Activated B cell treated with CpG ODN at 0.5 μM for 24 hours (primary cell): Measurements from ENCODE around the gene CYB5B. TPM values are rescaled to one million over a fixed set of nuclear protein-coding genes. Genes with fewer than 3 reads are reported as not detected.
"Not testable (repeated sequence)": the region's sequence is repeated elsewhere in the genome, so short reads cannot be mapped to it uniquely, and the experiment has no call there.

Experiments used
- ATAC-seq: fragments of 200-7000 bp; cut with Tn5 transposase; one replicate; pipeline ENCODE4 v1.10.0; 2021; ENCODE audit warnings: low read depth, mild to moderate bottlenecking, moderate library complexity
- CTCF ChIA-PET: fragments of 350-600 bp; sonication (Branson Sonifier 250); formaldehyde crosslinking; loops from one replicate; lab custom pipeline; 2021; ENCODE audit warnings: antibody characterized with exemption; lab: Charles Lee
- POLR2A ChIA-PET: fragments of 350-600 bp; sonication (Branson Sonifier 250); formaldehyde crosslinking; loops from one replicate; lab custom pipeline; 2021; ENCODE audit warnings: antibody characterized with exemption; lab: Charles Lee
- DNase-seq: peaks from one replicate; pipeline ENCODE4 v3.0.0; 2022
- H3K27ac Mint-ChIP-seq: one replicate; pipeline ENCODE4 v1.8.0; 2020; ENCODE audit warnings: mixed read lengths
- H3K27me3 Mint-ChIP-seq: one replicate; pipeline ENCODE4 v1.8.0; 2021; ENCODE audit warnings: mixed read lengths
- H3K36me3 Mint-ChIP-seq: one replicate; pipeline ENCODE4 v1.8.0; 2021; ENCODE audit warnings: low read depth, mixed read lengths
- H3K4me1 Mint-ChIP-seq: one replicate; pipeline ENCODE4 v1.8.0; 2021; ENCODE audit warnings: mixed read lengths
- H3K4me3 Mint-ChIP-seq: one replicate; pipeline ENCODE4 v1.8.0; 2020; ENCODE audit warnings: mild to moderate bottlenecking, mixed read lengths
- H3K9me3 Mint-ChIP-seq: one replicate; pipeline ENCODE4 v1.8.0; 2020; ENCODE audit warnings: mixed read lengths
- intact Hi-C: fragments of 100-400 bp; cut with micrococcal nuclease; formaldehyde crosslinking; loops from one replicate; pipeline ENCODE4 v1.15.1; 2024
- total RNA-seq: library from RNA; stranded (reverse); gene quantifications from 2 replicates; pipeline ENCODE4 v1.2.3, GENCODE V29; 2022
- TF ChIP-seq, protein P1 (sequence below): fragments of 200-600 bp; IDR thresholded peaks from one replicate; pipeline ENCODE4 v1.8.0; 2022; ENCODE audit warnings: antibody characterized with exemption, mild to moderate bottlenecking

CYB5B gene
- total RNA-seq, 1 donor from 2014 or later: 115 TPM

DNA sequence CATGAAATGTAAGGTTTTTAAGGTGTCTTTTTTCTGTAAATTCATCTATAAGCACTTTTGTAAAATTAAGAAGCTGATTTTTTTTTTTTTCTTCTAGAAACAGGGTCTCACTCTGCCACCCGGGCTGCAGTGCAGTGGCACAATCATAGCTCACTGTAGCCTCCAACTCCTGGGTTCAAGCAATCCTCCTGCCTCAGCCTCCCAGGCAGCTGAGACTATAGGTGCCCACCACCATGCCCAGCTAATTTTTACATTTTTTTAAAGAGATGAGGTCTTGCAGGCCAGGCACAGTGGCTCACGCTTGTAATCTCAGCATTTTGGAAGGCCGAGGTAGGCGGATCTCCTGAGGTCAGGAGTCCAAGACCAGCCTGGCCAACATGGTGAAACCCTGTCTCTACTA lies 4.5 kb upstream of the CYB5B start:
- no peak overlapping the region for H3K4me3 Mint-ChIP-seq
- no peak overlapping the region for H3K27ac Mint-ChIP-seq
- TF ChIP-seq, protein P1, sequence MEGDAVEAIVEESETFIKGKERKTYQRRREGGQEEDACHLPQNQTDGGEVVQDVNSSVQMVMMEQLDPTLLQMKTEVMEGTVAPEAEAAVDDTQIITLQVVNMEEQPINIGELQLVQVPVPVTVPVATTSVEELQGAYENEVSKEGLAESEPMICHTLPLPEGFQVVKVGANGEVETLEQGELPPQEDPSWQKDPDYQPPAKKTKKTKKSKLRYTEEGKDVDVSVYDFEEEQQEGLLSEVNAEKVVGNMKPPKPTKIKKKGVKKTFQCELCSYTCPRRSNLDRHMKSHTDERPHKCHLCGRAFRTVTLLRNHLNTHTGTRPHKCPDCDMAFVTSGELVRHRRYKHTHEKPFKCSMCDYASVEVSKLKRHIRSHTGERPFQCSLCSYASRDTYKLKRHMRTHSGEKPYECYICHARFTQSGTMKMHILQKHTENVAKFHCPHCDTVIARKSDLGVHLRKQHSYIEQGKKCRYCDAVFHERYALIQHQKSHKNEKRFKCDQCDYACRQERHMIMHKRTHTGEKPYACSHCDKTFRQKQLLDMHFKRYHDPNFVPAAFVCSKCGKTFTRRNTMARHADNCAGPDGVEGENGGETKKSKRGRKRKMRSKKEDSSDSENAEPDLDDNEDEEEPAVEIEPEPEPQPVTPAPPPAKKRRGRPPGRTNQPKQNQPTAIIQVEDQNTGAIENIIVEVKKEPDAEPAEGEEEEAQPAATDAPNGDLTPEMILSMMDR: no peak
- H3K9me3 Mint-ChIP-seq: no peaks in the 10 kb centered on the region
- DNase-seq: no peak
- ATAC-seq: no peak
- peaks cover 6% of the 10 kb centered on the region for H3K36me3 Mint-ChIP-seq
- H3K4me1 Mint-ChIP-seq: peaks cover 10% of the 10 kb centered on the region
- ChIA-PET POLR2A (interaction anchor here (0.6 kb wide), 2 partner anchors 41 to 308 kb away, joined by 4 to 6 read pairs; no protein-coding TSS in a partner anchor), CTCF (no interaction called here)
- intact Hi-C loops: no loop called here
- H3K27me3 Mint-ChIP-seq: no peaks in the 10 kb centered on the region

DNA sequence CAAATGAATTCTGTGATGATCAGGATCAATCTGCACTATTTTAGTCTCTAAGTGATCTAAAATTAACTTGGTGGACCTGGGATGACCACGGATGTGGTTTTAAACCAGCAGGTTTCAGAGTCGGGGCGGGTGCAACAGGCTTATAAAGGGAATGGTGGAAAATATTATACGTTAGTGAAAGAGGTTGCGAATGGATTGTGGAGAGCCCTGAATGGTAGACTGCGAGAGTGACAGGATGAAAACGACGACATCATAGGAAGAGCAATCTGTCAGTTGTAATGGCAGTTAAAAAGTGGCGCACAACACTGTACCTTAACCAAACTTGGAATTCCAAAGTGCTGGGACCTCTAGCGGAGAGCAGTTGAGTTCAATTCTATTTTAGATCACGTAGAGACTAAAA lies 1.2 kb upstream of the CYB5B start:
- H3K4me1 Mint-ChIP-seq: peaks cover 17% of the 10 kb centered on the region
- H3K9me3 Mint-ChIP-seq: no peaks in the 10 kb centered on the region
- no peaks in the 10 kb centered on the region for H3K27me3 Mint-ChIP-seq
- H3K36me3 Mint-ChIP-seq: peaks cover 17% of the 10 kb centered on the region
- POLR2A ChIA-PET: interaction anchor here (0.6 kb wide), 1 partner anchor 42 kb away, joined by 4 read pairs; no protein-coding TSS in a partner anchor
- DNase-seq (no peak), ATAC-seq (no peak)
- peak overlapping the region; percentile 55 for H3K4me3 Mint-ChIP-seq
- no peak overlapping the region for H3K27ac Mint-ChIP-seq
- intact Hi-C loops: no loop called here
- CTCF ChIA-PET: no interaction called here
- TF ChIP-seq, protein P1: no peak

DNA sequence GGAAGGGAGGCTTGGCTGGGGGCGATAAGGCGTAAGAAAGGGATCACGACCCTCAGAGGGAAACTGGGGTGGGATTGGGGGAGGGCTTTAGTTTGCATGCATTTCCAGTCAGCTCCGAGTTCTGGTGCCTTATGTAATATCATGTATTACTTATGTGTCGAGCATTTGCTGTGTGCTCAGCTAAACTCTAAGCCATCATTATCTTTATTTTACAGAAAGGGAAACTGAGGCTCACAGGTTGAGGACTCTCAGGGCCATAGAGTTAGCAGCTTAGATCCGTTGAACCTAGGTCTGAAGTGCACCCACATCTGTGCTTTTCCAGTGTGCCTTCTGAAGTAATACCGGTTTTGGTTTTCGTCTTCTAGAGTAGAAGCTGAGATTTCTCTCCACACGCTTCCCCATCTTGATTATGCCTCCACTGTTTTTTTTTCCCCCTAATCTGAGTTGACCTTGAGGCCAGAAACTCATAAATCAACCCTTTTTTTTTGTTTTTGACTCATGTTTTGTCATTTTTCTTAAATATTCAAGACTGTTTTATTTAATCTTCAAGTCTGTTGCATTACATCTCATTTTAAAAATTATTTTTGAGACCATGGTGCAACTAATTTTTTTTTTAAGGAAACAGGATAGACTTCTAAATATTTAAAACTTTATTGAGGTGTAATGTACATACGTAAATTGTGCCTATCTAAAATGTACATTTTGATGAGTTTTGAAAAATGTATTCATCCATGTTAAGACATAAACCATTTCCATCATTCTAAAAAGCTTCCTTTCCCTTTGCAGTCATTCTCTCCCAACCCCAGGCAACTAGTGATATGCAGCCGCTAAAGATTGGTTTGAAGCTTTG lies 741 bp downstream of the CYB5B start:
- H3K27me3 Mint-ChIP-seq: no peaks in the 10 kb centered on the region
- ATAC-seq: no peak
- ChIA-PET POLR2A (interaction anchor here (0.6 to 1.5 kb wide), 11 partner anchors 13 to 1101 kb away, joined by 3 to 9 read pairs (median 5); partner anchors contain the start of genes COG8, NIP7 and TERF2), CTCF (interaction anchor here (1.2 to 1.3 kb wide), 2 partner anchors 16 to 29 kb away, joined by 3 to 5 read pairs; no protein-coding TSS in a partner anchor)
- TF ChIP-seq, protein P1: no peak
- peak overlapping the region; percentile 91 for H3K27ac Mint-ChIP-seq
- intact Hi-C loops: loop anchor here (1.0 to 2.0 kb wide), 7 partner anchors 10 to 139 kb away; partner anchors contain the start of genes COG8 and NIP7
- H3K4me1 Mint-ChIP-seq: peaks cover 27% of the 10 kb centered on the region
- peaks cover 37% of the 10 kb centered on the region for H3K36me3 Mint-ChIP-seq
- no peak for DNase-seq
- H3K9me3 Mint-ChIP-seq: peaks cover 6% of the 10 kb centered on the region
- peak overlapping the region; percentile 96 for H3K4me3 Mint-ChIP-seq

DNA sequence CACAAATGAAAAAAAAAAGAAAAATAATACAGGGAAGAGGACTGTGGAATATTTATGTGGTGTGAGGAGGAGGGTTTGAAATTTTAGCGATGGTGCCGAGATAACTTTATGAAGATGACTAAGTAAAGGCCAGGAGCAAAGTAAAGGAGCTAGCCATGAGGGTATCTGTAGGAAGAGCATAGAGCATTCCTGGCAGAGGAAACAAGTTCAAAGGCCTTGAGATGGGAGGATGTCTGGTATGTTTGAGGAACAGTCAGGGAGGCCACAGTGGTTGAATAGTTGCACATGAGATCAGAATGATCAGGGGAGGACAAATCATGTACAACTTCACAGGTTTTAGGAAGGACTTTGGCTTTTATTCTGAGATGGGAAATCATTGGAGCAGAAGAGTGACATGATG lies 4.2 kb downstream of the CYB5B start:
- Mint-ChIP-seq H3K4me3 (no peak overlapping the region), H3K4me1 (peaks cover 32% of the 10 kb centered on the region), H3K36me3 (peaks cover 62% of the 10 kb centered on the region), H3K27ac (no peak overlapping the region), H3K9me3 (peaks cover 6% of the 10 kb centered on the region), H3K27me3 (no peaks in the 10 kb centered on the region)
- TF ChIP-seq, protein P1: no peak
- intact Hi-C loops: no loop called here
- ChIA-PET CTCF (interaction anchor here (1.3 kb wide), 1 partner anchor 33 kb away, joined by 4 read pairs; no protein-coding TSS in a partner anchor), POLR2A (no interaction called here)
- no peak for ATAC-seq
- no peak for DNase-seq

DNA sequence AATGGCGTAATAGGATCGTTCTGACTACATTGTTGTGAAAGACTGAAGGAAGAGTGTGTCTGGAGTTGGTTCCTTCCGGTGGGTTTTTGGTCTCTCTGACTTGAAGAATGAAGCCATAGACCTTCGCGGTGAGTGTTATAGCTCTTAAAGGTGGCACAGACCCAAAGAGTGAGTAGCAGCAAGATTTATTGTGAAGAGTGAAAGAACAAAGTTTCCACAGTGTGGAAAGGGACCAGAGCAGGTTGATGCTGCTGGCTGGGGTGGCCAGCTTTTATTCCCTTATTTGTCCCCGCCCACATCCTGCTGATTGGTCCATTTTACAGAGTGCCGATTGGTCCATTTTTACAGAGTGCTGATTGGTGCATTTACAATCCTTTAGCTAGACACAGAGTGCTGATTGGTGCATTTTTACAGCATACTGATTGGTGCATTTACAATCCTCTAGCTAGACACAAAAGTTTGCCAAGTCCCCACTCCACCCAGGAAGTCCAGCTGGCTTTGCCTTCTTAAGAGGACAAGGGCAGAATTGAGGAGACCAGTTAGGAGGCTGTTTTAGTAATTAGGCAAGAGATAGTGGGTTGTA lies 4.7 kb downstream of the CYB5B start:
- DNase-seq, H3K9me3 Mint-ChIP-seq, ATAC-seq, intact Hi-C loops, H3K27me3 Mint-ChIP-seq, POLR2A ChIA-PET, H3K27ac Mint-ChIP-seq, H3K4me3 Mint-ChIP-seq: not testable (repeated sequence)
- CTCF ChIA-PET: interaction anchor here (1.3 kb wide), 1 partner anchor 33 kb away, joined by 4 read pairs; no protein-coding TSS in a partner anchor
- Mint-ChIP-seq H3K36me3 (peaks cover 63% of the 10 kb centered on the region), H3K4me1 (peaks cover 32% of the 10 kb centered on the region)
